HG02759 (cell line): ENCODE measurements around the gene CFAP20DC.
"Not testable (repeated sequence)": the region's sequence is repeated elsewhere in the genome, so short reads cannot be mapped to it uniquely, and the experiment has no call there.

Source experiments
- ATAC-seq: cut with Tn5 transposase; IDR thresholded peaks from one replicate; pipeline ENCODE4 v1.9.1; 2021; ENCODE audit warnings: mild to moderate bottlenecking, moderate library complexity; ENCODE audit not compliant: unreplicated experiment

The CFAP20DC gene

GRCh38 chr3:58824777-58825176 is 225.0 kb downstream of the CFAP20DC start:
- ATAC-seq: no peak

DNA sequence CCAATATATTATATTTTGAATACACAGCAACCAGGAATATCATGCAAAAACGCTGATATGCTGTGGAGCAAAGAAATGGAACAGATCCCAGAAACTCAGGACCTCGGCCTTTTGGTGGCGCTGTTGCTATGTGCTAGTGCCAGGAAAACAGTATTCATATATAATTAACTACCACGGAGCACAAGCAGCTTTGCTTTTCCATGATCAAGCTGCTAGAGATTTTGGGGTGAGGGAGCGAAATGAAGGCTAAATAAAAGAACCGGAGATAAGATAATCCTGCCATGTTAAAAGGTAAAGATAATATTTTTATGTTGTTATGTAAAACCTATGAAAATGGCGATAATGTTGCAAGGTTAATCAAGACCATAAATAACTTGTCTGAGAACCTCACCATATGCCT is 225.5 kb downstream of the CFAP20DC start:
- no peak for ATAC-seq

DNA sequence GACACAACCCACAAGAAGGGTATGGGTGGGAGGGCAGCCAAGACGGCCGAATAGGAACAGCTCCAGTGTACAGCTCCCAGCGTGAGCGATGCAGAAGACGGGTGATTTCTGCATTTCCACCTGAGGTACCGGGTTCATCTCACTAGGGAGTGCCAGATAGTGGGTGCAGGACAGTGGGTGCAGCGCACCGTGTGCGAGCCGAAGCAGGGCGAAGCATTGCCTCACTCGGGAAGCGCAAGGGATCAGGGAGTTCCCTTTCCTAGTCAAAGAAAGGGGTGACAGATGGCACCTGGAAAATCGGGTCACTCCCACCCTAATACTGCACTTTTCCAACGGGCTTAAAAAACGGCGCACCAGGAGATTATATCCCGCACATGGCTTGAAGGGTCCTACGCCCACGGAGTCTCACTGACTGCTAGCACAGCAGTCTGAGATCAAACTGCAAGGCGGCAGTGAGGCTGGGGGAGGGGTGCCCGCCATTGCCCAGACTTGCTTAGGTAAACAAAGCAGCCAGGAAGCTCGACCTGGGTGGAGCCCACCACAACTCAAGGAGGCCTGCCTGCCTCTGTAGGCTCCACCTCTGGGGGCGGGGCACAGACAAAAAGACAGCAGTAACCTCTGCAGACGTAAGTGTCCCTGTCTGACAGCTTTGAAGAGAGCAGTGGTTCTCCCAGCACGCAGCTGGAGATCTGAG is 243.1 kb downstream of the CFAP20DC start:
- ATAC-seq: not testable (repeated sequence)

DNA sequence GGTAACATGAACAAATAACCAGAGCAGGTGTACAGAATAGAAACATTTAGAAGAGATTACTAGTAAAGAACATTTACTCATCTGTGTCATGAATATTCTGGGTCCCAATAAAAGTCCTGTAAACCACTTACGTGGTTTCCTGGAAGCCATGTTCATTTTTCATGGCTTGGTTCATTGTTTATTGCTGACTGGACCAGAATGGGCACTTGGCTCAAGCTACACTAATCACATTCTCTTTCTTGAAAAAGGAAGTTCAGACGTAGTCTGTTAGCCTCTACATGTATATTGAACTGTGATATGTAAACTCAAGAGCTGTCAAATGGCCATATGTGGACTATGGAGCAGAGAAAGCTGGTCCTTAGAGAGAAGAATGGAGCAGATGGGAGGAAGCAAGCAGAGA is 244.9 kb downstream of the CFAP20DC start:
- no peak for ATAC-seq

- no peak for ATAC-seq
Measured at GRCh38 chr3:58801541-58801940, 248.3 kb downstream of the CFAP20DC start.

DNA sequence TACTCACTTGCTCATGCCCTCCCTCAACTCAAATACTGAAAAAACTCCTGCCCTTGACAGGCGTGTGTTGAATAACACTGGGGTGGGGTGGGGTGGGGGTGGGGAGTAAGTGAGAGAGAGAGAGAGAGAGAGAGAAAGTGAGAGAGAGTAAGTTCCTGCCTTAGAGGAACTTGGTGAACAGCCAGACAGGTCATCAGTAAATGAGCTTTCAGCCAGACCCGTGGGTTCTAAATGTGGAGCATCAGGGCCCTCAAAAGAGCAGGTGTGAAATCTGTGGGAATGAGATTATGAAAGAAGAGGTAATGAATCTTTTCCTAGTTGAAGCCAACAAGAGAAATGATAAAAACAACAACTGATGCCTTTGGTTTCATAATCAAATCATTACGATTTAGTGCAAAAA is 248.9 kb downstream of the CFAP20DC start:
- ATAC-seq: no peak

GRCh38 chr3:58800032-58800431 is 249.8 kb downstream of the CFAP20DC start:
- no peak for ATAC-seq

DNA sequence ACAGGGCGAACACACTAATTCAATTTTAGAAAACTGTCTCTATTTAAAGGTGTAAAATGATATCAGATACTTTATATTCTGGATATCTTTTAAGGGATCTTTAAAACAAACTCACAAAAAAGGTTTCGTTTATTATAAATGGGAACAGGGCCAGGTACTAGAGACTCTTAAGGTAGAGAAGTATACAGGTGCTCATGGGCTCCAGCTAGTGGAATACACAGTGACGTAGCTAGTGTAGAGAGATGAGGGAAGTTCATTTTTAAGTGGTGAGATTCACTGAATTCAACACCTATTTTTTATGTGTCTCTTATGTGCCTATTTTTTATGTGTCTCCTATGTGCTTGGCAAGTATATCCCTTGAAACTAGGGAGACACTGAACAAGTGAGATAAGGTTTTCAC is 250.6 kb downstream of the CFAP20DC start:
- ATAC-seq: no peak

DNA sequence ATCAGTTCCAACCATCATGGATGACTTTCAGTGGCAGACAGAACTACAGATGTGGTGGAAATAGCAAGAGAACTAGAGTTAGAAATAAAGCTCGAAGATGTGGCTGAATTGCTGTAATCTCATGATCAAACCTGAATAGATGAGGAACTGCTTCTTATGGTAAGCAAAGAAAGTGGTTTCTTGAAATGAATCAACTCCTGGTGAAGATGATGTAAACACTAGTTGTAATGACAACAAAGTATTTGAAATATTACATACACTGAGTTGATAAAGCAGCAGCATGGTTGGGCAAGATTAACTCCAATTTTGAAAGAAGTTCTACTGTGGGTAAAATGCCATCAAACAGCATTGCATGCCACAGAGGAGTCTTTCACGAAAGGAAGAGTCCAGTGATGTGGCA is 251.5 kb downstream of the CFAP20DC start:
- peak; percentile 63 for ATAC-seq

- no peak for ATAC-seq
Measured at GRCh38 chr3:58794750-58795149, 255.1 kb downstream of the CFAP20DC start.

DNA sequence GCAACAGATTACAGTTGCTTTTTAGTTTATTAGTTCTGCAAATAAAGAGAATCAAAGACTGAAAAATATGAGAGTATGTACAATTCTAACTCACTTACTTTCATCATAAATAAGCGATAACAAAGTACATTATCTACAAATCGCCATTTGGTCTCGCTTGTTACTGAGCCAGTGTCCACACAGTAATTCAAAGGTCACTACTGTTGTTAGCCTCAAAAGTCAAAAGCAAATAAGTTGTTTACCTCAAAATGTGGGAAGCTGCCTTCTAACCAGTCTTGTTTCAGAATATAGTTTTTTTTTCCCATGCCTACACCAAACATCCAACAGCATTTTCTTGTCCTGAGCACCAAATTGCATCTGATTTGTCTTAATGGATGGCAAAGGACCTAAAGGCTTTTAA is 255.9 kb downstream of the CFAP20DC start:
- no peak for ATAC-seq

DNA sequence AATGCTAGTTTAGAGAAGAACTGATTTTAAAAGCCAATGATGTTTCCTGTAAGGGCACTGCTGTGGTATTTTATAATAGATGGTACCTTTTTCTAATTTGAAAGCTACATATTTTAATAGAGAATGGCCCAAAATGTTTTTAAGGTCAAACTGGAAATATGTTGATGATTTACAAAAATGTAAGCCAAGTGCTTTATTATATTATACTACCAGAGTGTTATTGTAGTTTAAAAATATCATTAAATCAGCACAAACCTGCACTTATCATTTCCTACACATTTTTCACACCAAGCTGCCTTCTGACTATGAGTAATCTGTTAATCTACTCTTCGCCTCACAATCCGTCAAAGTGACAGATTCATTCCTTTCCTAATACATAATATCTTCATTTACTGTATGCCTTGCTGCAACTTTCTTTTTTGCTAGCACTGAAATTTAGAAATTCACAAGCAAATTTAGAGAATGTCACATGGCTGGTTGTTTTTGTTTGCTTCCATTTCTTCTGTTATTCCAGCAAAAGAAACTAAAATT is 256.8 kb downstream of the CFAP20DC start:
- no peak for ATAC-seq

GRCh38 chr3:58789385-58789784 is 260.4 kb downstream of the CFAP20DC start:
- no peak for ATAC-seq

DNA sequence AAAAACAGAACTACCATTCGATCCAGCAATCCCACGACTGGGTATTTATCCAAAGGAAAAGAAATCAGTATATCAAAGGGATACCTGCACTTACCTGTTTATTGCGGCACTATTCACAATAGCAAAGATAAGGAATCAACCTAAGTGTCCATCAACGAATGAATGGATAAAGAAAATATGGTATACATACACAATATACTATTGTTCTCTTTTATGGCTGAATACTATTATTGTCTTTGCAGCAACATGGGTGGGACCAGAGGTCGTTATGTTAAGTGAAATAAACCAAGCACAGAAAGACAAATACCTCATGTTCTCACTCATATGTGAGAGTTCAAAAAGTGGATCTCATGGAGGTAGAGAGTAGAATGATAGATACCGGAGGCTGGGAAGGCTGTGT is 264.9 kb downstream of the CFAP20DC start:
- no peak for ATAC-seq

DNA sequence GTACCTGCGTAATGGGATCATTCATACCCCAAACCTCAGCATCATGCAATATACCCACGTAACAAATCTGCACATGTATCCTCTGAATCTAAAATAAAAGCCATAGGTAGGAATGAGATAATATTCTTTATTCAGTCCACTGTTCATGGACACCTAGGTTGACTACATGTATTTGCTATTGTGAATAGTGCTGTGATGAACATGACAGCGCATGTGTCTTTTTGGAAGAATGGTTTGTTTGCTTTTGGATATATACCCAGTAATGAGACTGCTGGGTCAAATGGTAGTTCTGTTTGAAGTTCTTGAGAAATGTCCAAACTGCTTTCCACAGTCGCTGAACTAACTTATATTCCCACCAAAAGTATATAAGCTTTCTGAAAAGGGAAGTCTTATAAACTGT is 265.4 kb downstream of the CFAP20DC start:
- no peak for ATAC-seq

GRCh38 chr3:58783845-58784244 is 266.0 kb downstream of the CFAP20DC start:
- no peak for ATAC-seq

DNA sequence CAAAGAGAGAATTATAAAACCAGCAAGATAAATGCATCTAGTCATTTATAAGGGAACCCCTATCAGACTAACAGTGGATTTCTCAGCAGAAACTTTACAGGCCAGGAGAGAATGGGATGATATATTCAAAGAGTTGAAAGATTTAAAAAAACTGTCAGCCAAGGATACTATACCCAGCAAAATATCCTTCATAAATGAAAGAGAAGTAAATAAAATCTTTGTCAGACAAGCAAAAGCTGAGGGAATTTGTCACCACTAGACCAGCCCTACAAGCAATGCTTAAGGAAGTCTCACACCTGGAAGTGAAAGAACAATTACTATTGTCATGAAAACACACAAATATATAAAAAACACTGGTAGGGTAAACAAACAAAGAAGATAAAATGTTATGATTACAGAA is 269.9 kb downstream of the CFAP20DC start:
- no peak for ATAC-seq

GRCh38 chr3:58776231-58776630 is 273.6 kb downstream of the CFAP20DC start:
- no peak for ATAC-seq

DNA sequence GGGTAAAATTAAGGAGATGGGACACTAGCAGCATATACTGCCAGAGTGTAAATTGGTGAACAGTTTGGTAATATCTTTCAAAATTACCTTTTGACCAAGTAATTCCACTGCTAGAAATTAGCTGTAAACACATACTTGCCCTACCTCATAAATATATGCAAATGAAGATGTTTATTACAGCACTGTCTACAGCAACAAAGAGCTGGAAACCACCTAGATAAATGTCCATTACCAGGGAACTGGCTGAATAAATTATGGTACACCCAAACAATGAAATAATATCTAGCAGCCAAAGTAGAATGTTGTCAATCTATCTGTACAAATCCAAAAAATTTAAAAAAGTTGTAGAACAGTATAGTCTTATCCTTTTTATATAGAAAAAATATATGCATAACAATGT is 277.4 kb downstream of the CFAP20DC start:
- no peak for ATAC-seq

DNA sequence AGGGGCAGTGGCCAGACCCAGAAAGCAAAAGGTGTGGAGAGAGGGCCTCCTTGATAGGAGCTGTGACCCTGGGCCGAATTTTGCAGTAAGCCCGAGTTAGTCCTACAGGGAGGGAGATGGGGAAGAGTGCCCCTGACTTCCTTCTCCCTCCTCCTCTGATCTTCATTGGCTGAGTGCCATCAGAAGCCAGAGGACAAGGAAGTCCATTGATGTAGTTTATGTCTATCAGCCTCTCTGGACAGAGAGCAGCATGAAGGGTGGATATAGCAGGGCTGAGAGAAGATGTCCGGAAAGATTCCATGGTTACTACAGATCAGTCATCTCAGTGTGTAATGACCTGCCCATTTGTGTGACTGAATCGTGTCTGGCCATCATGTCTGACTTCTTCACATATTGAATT is 280.8 kb downstream of the CFAP20DC start:
- no peak for ATAC-seq

- ATAC-seq: no peak
Measured at GRCh38 chr3:58766587-58767282, 283.1 kb downstream of the CFAP20DC start.

DNA sequence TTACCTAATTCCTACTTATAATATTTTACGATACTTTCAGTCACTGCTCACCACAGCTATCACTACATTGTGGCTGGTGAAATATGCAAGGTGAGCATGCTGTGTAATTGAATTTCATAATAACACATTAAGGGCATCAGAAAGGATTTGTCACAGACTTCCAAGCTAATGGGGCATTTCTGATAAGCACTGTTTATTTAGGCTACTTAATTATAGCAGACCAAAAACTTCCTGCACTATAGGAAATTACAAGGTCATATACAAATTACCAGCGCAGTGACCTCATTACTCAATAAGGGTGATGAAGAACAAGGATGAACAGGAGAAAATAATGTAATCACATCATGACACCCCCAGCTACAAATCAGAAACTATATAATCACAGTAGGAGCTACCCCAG is 294.7 kb downstream of the CFAP20DC start:
- ATAC-seq: no peak
